ENCODE results near the gene LXN.

DNA sequence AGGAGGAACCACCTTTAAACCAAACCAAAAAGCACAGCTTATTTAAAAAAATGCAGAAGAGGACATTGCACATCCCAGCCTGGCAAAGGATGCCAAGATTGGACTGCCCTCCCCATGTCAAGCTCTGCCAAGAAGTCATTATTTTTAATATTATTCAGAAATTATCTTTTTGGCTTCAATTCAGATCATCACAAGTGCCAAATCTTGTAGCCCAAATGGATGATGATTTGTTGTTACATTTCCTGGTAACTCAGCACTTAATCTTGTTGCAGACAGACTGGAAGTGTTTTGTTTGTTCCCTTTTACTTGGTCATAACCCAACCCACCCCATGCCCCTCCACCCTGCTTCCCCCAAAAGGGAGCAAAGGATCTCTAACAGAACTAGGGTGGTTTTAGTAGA is 28.1 kb upstream of the LXN start:
- TF ChIP-seq EZH2 (IDR thresholded peaks at IDR 0.05; ENCODE audit: borderline replicate concordance, low read length): no peak
- TF ChIP-seq, protein P1, sequence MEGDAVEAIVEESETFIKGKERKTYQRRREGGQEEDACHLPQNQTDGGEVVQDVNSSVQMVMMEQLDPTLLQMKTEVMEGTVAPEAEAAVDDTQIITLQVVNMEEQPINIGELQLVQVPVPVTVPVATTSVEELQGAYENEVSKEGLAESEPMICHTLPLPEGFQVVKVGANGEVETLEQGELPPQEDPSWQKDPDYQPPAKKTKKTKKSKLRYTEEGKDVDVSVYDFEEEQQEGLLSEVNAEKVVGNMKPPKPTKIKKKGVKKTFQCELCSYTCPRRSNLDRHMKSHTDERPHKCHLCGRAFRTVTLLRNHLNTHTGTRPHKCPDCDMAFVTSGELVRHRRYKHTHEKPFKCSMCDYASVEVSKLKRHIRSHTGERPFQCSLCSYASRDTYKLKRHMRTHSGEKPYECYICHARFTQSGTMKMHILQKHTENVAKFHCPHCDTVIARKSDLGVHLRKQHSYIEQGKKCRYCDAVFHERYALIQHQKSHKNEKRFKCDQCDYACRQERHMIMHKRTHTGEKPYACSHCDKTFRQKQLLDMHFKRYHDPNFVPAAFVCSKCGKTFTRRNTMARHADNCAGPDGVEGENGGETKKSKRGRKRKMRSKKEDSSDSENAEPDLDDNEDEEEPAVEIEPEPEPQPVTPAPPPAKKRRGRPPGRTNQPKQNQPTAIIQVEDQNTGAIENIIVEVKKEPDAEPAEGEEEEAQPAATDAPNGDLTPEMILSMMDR (conservative IDR thresholded peaks at IDR 0.05 in 1 of 2, IDR thresholded peaks at IDR 0.05 in 1 of 2; ENCODE audit: extremely low read depth in 1 of 2, insufficient read depth in 1 of 2, low read depth in 1 of 2, low read length in 2 of 2): no peak
